A549 treated with CpdA at 1 μM for 4 hours (cell line): ENCODE measurements around the gene UXT. TPM values are rescaled to one million over a fixed set of nuclear protein-coding genes. Genes with fewer than 3 reads are reported as not detected.

ENCODE experiments used
- total RNA-seq: library from RNA; stranded (reverse); fragments of 200-300 nt; extraction: Qiagen RNA extraction; gene quantifications from 5 replicates; pipeline ENCODE4 v1.2.3, GENCODE V29; 2022; ENCODE audit warnings: low read depth

Gene UXT, protein sequence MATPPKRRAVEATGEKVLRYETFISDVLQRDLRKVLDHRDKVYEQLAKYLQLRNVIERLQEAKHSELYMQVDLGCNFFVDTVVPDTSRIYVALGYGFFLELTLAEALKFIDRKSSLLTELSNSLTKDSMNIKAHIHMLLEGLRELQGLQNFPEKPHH
- 162 to 187 TPM (median 182 TPM) in 5 replicates for total RNA-seq

GRCh38 chrX:47658684-47659420, at the start of gene UXT:
Gene UXT, minus strand, starts transcription at chrX:47659180. Its CDS starts 253 bp downstream, at chrX:47658927.

DNA sequence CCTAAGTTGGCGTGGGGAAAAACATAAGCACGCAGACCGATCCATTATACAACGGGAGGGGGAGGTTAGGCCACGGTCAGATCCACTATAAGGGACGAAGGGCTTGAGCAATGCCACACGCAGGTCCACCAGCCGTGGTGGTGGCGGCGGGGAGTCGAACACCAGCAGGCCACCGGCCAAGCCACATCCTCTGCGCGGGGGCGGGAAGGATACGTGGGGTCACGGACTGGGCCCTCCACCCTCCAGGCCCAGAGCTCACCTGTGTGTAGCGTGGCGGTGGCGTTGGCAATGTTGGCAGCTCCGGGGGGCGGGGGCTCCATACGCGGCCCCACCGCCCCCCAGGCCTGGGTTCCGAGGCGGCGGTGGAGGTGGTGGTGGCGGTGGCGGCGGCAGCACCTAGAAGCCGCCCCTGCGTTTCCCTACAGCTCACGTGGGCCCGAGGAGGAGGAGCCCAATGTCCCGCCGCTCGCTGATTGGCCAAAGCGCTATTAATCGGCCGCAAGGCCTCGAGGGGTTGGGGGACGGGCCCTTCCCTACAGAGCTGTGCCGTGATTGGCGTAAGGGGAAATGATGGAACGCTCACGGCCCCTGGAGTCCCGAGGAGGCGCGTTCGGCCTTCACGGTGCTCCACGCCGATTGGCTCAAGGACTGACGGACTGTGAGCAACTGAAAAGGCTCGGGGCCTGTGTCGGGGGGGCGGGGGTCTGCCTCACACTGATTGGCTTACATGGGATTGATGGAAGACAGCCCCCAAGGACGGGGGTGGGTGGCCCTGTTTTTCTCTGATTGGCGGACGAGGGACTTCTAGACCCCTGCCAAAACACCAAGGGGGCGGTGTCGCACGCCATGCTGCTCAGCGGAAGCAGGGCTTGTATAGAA, 8.6 kb downstream of the UXT start, which contains the start of gene ELK1:
Gene ELK1, minus strand, starts transcription at position 400 of the 879 bp plus-strand sequence. CDS start 9,122 bp downstream, outside the sequence.

GRCh38 chrX:47629419-47630200, 29.4 kb downstream of the UXT start, which contains the start of gene CFP:
Gene CFP, minus strand, starts transcription at chrX:47629930. Its CDS starts 86 bp downstream, at chrX:47629844.

DNA sequence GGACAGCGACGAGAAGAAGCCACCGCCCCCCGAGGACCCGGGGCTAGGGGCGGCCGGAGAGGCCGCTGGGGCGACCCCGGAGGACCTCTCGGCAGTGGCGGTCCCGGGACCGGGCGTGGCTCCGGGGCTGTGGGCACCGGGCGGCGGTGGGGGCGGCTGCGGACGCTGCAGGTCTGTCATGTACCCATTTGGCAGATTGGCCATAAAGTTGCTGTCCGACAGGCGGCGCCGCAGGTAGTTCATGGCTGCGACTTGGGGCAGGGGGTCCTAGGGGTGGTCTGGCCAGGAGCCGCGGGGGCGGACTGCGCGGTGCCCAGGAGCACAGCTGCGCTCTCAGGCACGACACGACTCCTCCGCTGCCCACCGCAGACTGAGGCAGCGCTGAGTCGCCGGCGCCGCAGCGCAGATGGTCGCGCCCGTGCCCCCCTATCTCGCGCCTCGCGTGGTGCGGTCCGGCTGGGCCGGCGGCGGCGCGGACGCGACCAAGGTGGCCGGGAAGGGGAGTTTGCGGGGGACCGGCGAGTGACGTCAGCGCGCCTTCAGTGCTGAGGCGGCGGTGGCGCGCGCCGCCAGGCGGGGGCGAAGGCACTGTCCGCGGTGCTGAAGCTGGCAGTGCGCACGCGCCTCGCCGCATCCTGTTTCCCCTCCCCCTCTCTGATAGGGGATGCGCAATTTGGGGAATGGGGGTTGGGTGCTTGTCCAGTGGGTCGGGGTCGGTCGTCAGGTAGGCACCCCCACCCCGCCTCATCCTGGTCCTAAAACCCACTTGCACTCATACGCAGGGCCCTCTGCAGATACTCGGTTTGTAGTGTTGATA, 39.3 kb downstream of the UXT start, which contains the start of gene SYN1:
Gene SYN1, minus strand, starts transcription at position 372 of the 817 bp plus-strand sequence. Its CDS starts 129 bp downstream, at position 243.

Other genes with a start within 250 kb of the UXT start
- 3.1 to 4.5 TPM (median 4.1 TPM) in 5 replicates for gene ZNF41, start 176.0 kb downstream of the UXT start, total RNA-seq
- gene ARAF, start 98.0 kb downstream of the UXT start, total RNA-seq: 49.9 to 62.4 TPM (median 56.1 TPM) in 5 replicates
- 247 to 297 TPM (median 283 TPM) in 5 replicates for gene TIMP1, start 76.7 kb downstream of the UXT start, total RNA-seq
- 0.08 to 0.50 TPM (median 0.30 TPM) in 5 replicates for gene SYN1, start 39.3 kb downstream of the UXT start, total RNA-seq
- gene CFP, start 29.2 kb downstream of the UXT start, total RNA-seq: 0.34 to 0.93 TPM (median 0.59 TPM) in 5 replicates
- gene ELK1, start 8.6 kb downstream of the UXT start, total RNA-seq: 32.9 to 38.2 TPM (median 36.8 TPM) in 5 replicates
- gene ZNF81, start 177.7 kb upstream of the UXT start, total RNA-seq: 5.4 to 6.8 TPM (median 6.0 TPM) in 5 replicates